WTC11 (cell line): ENCODE data around the gene TSHZ3.

Source experiments
- ELF4 ChIP-seq: sonication (generic); formaldehyde crosslinking; IDR thresholded peaks from 2 replicates; pipeline ENCODE4 v1.8.1; 2022; ENCODE audit warnings: low read depth, mild to moderate bottlenecking, moderate library complexity, missing genetic modification reagents
- FOXK1 ChIP-seq: sonication (generic); formaldehyde crosslinking; IDR thresholded peaks from 2 replicates; pipeline ENCODE4 v1.8.0; 2022; ENCODE audit warnings: mild to moderate bottlenecking, moderate library complexity, missing genetic modification reagents
- JUN ChIP-seq: sonication (generic); formaldehyde crosslinking; IDR thresholded peaks from 2 replicates; pipeline ENCODE4 v1.8.0; 2023; ENCODE audit warnings: mild to moderate bottlenecking, missing genetic modification reagents
- MXD4 ChIP-seq: fragments of 250-450 bp; sonication (Bioruptor Pico); IDR thresholded peaks from 2 replicates; pipeline ENCODE4 v1.8.0; 2021; ENCODE audit warnings: mild to moderate bottlenecking, moderate library complexity, borderline replicate concordance
- NFYB ChIP-seq: sonication (generic); formaldehyde crosslinking; conservative IDR thresholded peaks from 2 replicates; pipeline ENCODE4 v1.8.0; 2022; ENCODE audit warnings: low read depth, missing genetic modification reagents
- ZNF263 ChIP-seq: sonication (generic); formaldehyde crosslinking; IDR thresholded peaks from 2 replicates; pipeline ENCODE4 v1.8.1; 2022; ENCODE audit warnings: low read depth, mild to moderate bottlenecking, moderate library complexity, missing genetic modification reagents
- TF ChIP-seq, protein P1 (sequence below): fragments of 200-600 bp; IDR thresholded peaks from 2 replicates; pipeline ENCODE4 v1.8.0; 2022; ENCODE audit warnings: antibody characterized with exemption
- TF ChIP-seq, protein P2 (sequence below): sonication (generic); formaldehyde crosslinking; IDR thresholded peaks from 2 replicates; pipeline ENCODE4 v1.8.1; 2023; ENCODE audit warnings: mild to moderate bottlenecking, missing genetic modification reagents, moderate library complexity

DNA sequence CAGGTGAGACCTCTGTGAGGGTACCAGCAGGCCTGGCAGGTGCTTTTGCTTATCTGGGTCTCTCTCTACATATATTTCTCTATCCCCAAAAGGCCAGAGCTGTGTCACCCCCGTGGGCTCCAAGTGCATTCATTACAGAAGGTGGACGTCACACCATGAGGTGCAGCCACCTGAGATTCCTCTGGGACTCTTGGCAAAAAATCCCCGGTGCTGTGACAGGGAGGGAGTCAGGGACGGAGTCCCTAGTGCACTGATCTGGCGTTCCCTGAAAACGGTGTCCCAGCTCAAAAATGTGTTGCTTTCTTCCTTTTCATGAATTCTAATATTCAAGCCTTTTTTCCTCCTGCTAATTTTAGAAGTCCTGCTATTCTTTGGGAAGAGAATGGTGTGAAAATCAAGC is 13.5 kb downstream of the TSHZ3 start:
- TF ChIP-seq, protein P1, sequence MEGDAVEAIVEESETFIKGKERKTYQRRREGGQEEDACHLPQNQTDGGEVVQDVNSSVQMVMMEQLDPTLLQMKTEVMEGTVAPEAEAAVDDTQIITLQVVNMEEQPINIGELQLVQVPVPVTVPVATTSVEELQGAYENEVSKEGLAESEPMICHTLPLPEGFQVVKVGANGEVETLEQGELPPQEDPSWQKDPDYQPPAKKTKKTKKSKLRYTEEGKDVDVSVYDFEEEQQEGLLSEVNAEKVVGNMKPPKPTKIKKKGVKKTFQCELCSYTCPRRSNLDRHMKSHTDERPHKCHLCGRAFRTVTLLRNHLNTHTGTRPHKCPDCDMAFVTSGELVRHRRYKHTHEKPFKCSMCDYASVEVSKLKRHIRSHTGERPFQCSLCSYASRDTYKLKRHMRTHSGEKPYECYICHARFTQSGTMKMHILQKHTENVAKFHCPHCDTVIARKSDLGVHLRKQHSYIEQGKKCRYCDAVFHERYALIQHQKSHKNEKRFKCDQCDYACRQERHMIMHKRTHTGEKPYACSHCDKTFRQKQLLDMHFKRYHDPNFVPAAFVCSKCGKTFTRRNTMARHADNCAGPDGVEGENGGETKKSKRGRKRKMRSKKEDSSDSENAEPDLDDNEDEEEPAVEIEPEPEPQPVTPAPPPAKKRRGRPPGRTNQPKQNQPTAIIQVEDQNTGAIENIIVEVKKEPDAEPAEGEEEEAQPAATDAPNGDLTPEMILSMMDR: no peak
- TF ChIP-seq MXD4 (CRISPR knock-in tag) (no peak), ELF4 (CRISPR knock-in tag) (no peak), JUN (CRISPR knock-in tag) (no peak), ZNF263 (CRISPR knock-in tag) (no peak), NFYB (CRISPR knock-in tag) (no peak), FOXK1 (CRISPR knock-in tag) (no peak)
- TF ChIP-seq, protein P2, sequence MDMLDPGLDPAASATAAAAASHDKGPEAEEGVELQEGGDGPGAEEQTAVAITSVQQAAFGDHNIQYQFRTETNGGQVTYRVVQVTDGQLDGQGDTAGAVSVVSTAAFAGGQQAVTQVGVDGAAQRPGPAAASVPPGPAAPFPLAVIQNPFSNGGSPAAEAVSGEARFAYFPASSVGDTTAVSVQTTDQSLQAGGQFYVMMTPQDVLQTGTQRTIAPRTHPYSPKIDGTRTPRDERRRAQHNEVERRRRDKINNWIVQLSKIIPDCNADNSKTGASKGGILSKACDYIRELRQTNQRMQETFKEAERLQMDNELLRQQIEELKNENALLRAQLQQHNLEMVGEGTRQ (CRISPR knock-in tag): no peak
